Gastrocnemius medialis (tissue), 4 donors: ENCODE results near the gene FH. TPM values are rescaled to one million over a fixed set of nuclear protein-coding genes. Genes with fewer than 3 reads are reported as not detected.

ENCODE experiments used
- ATAC-seq, 2 donors: fragments of 150-250 bp; one replicate each; pipeline ENCODE4 v1.9.1; 2016
- DNase-seq, 2 donors: peaks; one replicate each; pipeline ENCODE4 v3.0.0-alpha.2; 2019
- H3K27ac ChIP-seq, 4 donors: fragments of 200-600 bp; sonication (generic); 1 replicate in 1 of 4; 2 replicates in 3 of 4; pipeline ENCODE4 v1.5.1; 2016 to 2018; ENCODE audit warnings: mild to moderate bottlenecking in 2 of 4, moderate library complexity in 1 of 4
- H3K27me3 ChIP-seq, 3 donors: fragments of 200-600 bp; sonication (generic) in 2 of 3; 1 replicate in 1 of 3; 2 replicates in 2 of 3; pipeline versions ENCODE4 v1.5.1 to v1.6.0; 2016 to 2019; ENCODE audit warnings: mild to moderate bottlenecking in 1 of 3, moderate library complexity in 1 of 3
- H3K36me3 ChIP-seq, 2 donors: fragments of 200-600 bp; sonication (generic) in 1 of 2; one replicate each; pipeline ENCODE4 v1.5.1; 2017 to 2018
- H3K4me1 ChIP-seq, 2 donors: fragments of 200-600 bp; sonication (generic) in 1 of 2; one replicate each; pipeline ENCODE4 v1.5.1; 2016 to 2017; ENCODE audit warnings: mild to moderate bottlenecking in 2 of 2
- H3K4me3 ChIP-seq, 4 donors: fragments of 200-600 bp; sonication (generic) in 3 of 4; 1 replicate in 1 of 4; 2 replicates in 3 of 4; pipeline ENCODE4 v1.5.1; 2016 to 2019; ENCODE audit warnings: mild to moderate bottlenecking in 2 of 4
- H3K9me3 ChIP-seq, 3 donors: fragments of 200-600 bp; sonication (generic) in 2 of 3; 1 replicate in 1 of 3; 2 replicates in 2 of 3; pipeline ENCODE4 v1.5.1; 2016 to 2019
- CTCF ChIP-seq, 5 experiments: fragments of 450-650 bp in 3 of 5; fragments of 200-600 bp in 2 of 5; sonication (generic) in 2 of 5; IDR thresholded peaks in 4 of 5; conservative IDR thresholded peaks in 1 of 5; 1 replicate in 4 of 5; 2 replicates in 1 of 5; pipeline ENCODE4 v1.5.1; 2016 to 2019; ENCODE audit warnings: antibody characterized with exemption in 5 of 5, mild to moderate bottlenecking in 3 of 5, moderate library complexity in 3 of 5
- POLR2A ChIP-seq, 2 donors: fragments of 450-650 bp; IDR thresholded peaks; one replicate each; pipeline ENCODE4 v1.6.1; 2017; ENCODE audit warnings: antibody characterized with exemption in 2 of 2, mild to moderate bottlenecking in 2 of 2, moderate library complexity in 2 of 2
- in situ Hi-C, 4 donors: fragments of 200-750 bp; cut with MboI; loops; one replicate each; pipeline versions ENCODE4 v1.15.0 to v1.8.0; 2017; ENCODE audit warnings: low sequenced_read_pairs in 4 of 4
- intact Hi-C: fragments of 100-400 bp; cut with DNase I; formaldehyde crosslinking; loops from one replicate; pipeline ENCODE4 v1.15.1; 2023; ENCODE audit warnings: low total_unique reads
- total RNA-seq, 4 donors: library from RNA; depleted of rRNA; stranded (reverse); fragments of >200 nt; gene quantifications; one replicate each; pipeline versions ENCODE4 v1.1.0 to v1.2.3, GENCODE V29; 2016

FH gene
- total RNA-seq, 4 donors from 2014 or later: 93.0 to 166 (median 112) TPM

DNA sequence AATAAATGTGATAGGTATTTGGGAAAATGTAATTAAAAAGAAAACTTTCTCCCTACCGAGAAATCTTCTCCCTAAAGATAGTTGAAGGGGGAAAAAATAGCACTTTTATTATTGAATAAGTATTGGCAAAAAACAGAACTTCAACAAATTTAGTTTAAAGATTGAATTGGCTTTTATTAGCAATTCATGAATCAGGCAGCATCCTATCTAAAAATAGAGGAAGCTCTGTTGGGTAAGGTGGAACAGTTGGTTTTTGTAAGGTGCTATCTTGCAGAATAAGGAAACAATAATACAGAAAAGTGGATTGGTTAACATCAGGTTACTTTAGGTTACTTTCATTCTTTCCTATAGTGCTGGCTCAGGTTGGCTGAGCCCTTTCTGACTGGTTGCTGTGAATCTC is 62.8 kb downstream of the FH start:
- no peak for TF ChIP-seq POLR2A (IDR thresholded peaks at IDR 0.05)
- no peak for TF ChIP-seq CTCF (IDR thresholded peaks at IDR 0.05 in 4 of 5, conservative IDR thresholded peaks at IDR 0.05 in 1 of 5)

GRCh38 chr1:241453732-241454131 is 65.8 kb downstream of the FH start:
- TF ChIP-seq CTCF (IDR thresholded peaks at IDR 0.05 in 4 of 5, conservative IDR thresholded peaks at IDR 0.05 in 1 of 5) (no peak), POLR2A (IDR thresholded peaks at IDR 0.05) (no peak)
- H3K4me3 ChIP-seq: no peak overlapping the region
- no peak for ATAC-seq
- no peaks in the 10 kb centered on the region for H3K9me3 ChIP-seq
- intact Hi-C loops (no loop called here), in situ Hi-C loops (no loop called here)
- DNase-seq: no peak
- H3K27ac ChIP-seq: no peak overlapping the region
- H3K27me3 ChIP-seq: no peaks in the 10 kb centered on the region
- H3K4me1 ChIP-seq: no peaks in the 10 kb centered on the region
- H3K36me3 ChIP-seq: no peaks in the 10 kb centered on the region

More for the DNA sequence above, 62.8 kb downstream of the FH start:
- in situ Hi-C loops (no loop called here), intact Hi-C loops (no loop called here)
- ATAC-seq (no peak), DNase-seq (no peak)
- Histone ChIP-seq H3K9me3 (no peaks in the 10 kb centered on the region), H3K36me3 (no peaks in the 10 kb centered on the region), H3K4me3 (no peak overlapping the region), H3K27me3 (no peaks in the 10 kb centered on the region), H3K4me1 (no peaks in the 10 kb centered on the region), H3K27ac (no peak overlapping the region)

GRCh38 chr1:241451956-241452355 is 67.6 kb downstream of the FH start:
- ATAC-seq (no peak), DNase-seq (no peak)
- no peak for TF ChIP-seq CTCF (IDR thresholded peaks at IDR 0.05 in 4 of 5, conservative IDR thresholded peaks at IDR 0.05 in 1 of 5)
- no peak for TF ChIP-seq POLR2A (IDR thresholded peaks at IDR 0.05)
- no peaks in the 10 kb centered on the region for H3K36me3 ChIP-seq
- intact Hi-C loops: no loop called here
- in situ Hi-C loops: no loop called here
- no peaks in the 10 kb centered on the region for H3K9me3 ChIP-seq
- no peak overlapping the region for H3K27ac ChIP-seq
- H3K4me1 ChIP-seq: no peaks in the 10 kb centered on the region
- H3K27me3 ChIP-seq: no peaks in the 10 kb centered on the region
- H3K4me3 ChIP-seq: no peak overlapping the region

Other genes with a start within 250 kb of the FH start
- gene RGS7, start 162.6 kb downstream of the FH start, total RNA-seq: not detected
- under 1 TPM in 1 of 4 donors, not detected in 3; 0.16 TPM for gene KMO, start 12.6 kb upstream of the FH start, total RNA-seq
- 1 to 10 TPM; 3.2 to 6.5 (median 4.8) TPM for gene CHML, start 120.6 kb upstream of the FH start, total RNA-seq
- 1 to 10 TPM; 4.6 to 9.6 (median 5.8) TPM for gene OPN3, start 120.6 kb upstream of the FH start, total RNA-seq
- gene WDR64, start 132.5 kb upstream of the FH start, total RNA-seq: under 1 TPM in 1 of 4 donors, not detected in 3; 0.22 TPM